HG02938 (cell line): ENCODE measurements around the gene TNPO2.

Source experiments
- ATAC-seq: cut with Tn5 transposase; IDR thresholded peaks from one replicate; pipeline ENCODE4 v1.9.1; 2021; ENCODE audit warnings: mild to moderate bottlenecking, moderate library complexity; ENCODE audit not compliant: unreplicated experiment

The TNPO2 gene

DNA sequence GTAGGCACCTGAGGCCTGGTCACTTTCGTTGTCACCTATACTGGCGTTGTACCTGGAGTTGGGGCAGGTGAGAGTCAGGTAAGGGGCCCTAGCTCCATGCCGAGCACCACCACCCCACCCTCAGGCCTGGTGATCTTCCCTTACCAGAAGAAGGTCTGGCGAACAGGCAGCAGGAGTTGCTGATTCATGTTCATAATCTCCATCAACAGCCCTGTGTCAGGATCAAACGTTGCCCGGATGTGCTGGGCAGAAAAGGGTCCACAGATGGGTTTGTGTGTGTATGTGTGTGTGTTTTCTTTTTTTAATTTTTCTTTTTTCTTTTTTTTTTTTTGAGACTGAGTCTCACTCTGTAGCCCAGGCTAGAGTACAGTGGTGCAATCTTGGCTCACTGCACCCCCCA, 71.5 kb downstream of the TNPO2 start:
- ATAC-seq, result no peak

DNA sequence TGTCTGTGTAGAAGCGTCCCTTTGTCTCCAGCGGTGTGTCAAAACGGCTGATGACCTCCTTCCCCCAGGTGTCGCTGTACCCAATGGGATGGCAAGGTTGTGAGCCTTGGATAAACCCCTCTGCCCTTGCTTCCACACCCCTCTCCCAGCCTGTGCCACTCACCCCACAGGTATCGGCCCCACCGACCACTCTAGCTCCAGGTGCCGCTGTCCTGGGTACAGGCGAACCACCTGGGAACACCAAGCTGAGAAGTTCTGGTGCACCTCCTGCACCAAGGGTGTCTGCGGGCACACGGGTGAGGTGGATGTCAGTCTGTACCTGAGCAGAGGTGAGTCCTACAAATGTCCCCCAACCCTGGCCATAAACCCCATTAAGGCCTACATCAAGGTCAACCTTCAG, 73.8 kb downstream of the TNPO2 start:
- ATAC-seq, result no peak
